AG09319 (cell line): Measurements from ENCODE around the gene ZNF500.

Experiments used
- DNase-seq: peaks from one replicate; pipeline ENCODE4 v3.0.0-alpha.2; 2010; ENCODE audit warnings: low read depth; ENCODE audit errors: extremely low read depth
- CTCF ChIP-seq: IDR thresholded peaks from 2 replicates; pipeline ENCODE4 v1.5.1; 2011; ENCODE audit warnings: low read depth, mild to moderate bottlenecking, inconsistent platforms, low read length, moderate library complexity

Gene ZNF500

GRCh38 chr16:4700380-4700996 lies 66.5 kb downstream of the ZNF500 start:
- TF ChIP-seq CTCF: no peak
- no peak for DNase-seq

DNA sequence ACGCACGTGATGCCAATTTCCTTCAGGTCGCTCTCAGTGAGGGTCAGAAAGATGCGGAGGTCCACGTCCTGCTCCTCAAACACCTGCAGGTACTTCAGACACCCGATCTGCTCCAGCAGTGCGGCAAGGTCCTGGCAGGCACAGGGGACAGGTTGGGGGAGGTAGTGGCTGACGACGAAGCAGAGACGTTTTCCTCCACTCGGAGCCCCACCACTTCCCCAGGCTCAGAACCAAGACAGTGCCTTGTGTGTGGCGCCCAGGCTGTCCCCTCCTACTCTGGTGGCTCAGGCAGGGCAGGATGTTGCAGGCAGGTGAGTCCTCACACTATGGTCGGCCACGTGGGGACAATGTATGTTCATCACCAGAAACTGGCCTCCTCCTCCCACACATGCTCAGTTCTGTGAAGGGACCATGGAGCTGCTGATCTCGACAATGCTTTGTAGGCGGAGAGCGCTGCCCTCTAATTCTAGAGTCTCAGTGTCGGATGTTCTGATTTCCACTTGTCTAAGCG lies 67.9 kb downstream of the ZNF500 start:
- TF ChIP-seq CTCF: no peak
- no peak for DNase-seq

- no peak for DNase-seq
- TF ChIP-seq CTCF: no peak
Observed at GRCh38 chr16:4698321-4699045, 68.5 kb downstream of the ZNF500 start.
